Myocyte (in vitro differentiated cells): ENCODE measurements around the gene SIRT7. TPM values are rescaled to one million over a fixed set of nuclear protein-coding genes. Genes with fewer than 3 reads are reported as not detected.
A peak's percentile ranks its signal among the peaks of the same experiment; 100 is the strongest.

Source experiments
- DNase-seq: peaks from one replicate; pipeline ENCODE4 v3.0.0-alpha.2; 2012; ENCODE audit warnings: low read depth
- polyA plus RNA-seq: library from polyadenylated mRNA; unstranded; fragments of >200 nt; gene quantifications from one replicate; pipeline ENCODE4 v1.2.1, GENCODE V29; 2012; ENCODE audit warnings: missing spikeins
- total RNA-seq: library from RNA; depleted of rRNA; stranded (reverse); fragments of >200 nt; gene quantifications from 2 replicates; pipeline ENCODE4 v1.2.3, GENCODE V29; 2014

SIRT7 gene, protein sequence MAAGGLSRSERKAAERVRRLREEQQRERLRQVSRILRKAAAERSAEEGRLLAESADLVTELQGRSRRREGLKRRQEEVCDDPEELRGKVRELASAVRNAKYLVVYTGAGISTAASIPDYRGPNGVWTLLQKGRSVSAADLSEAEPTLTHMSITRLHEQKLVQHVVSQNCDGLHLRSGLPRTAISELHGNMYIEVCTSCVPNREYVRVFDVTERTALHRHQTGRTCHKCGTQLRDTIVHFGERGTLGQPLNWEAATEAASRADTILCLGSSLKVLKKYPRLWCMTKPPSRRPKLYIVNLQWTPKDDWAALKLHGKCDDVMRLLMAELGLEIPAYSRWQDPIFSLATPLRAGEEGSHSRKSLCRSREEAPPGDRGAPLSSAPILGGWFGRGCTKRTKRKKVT
- total RNA-seq = 19.2 and 20.3 TPM in 2 replicates
- polyA plus RNA-seq = 19.5 TPM

DNA sequence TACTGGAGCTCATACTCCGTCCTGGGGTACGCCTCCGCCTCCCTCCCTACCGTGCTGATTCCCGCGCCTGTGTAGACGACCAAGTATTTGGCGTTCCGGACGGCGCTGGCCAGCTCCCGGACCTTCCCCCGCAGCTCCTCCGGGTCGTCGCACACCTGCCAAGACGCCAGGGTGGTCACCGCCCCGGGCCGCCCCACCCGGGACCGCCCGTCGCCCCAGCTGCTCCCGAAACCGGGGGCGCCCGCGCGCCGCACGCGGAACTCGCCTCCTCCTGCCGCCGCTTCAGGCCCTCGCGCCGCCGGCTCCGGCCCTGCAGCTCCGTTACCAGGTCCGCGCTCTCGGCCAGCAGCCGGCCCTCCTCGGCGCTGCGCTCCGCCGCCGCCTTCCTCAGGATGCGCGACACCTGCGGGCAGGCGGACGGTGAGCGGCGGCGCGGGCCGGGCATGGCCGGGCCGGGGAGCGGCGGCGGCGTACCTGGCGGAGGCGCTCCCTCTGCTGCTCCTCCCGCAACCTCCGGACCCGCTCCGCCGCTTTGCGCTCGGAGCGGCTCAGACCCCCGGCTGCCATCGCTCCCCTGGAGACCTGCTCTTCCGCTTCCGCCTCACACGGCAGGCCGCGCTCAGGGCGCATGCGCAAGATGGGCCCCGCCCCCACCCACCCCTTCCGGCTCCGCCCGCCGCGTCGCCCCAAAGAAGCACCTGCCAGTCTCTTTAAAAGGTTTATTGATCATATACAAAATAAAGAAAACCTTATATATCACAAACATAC, at the start of gene SIRT7:
TSS of gene SIRT7 (minus strand) at position 612 of the 768 bp plus-strand sequence. CDS start at position 567, 45 bp downstream.
- peak; percentile 77 for DNase-seq

DNA sequence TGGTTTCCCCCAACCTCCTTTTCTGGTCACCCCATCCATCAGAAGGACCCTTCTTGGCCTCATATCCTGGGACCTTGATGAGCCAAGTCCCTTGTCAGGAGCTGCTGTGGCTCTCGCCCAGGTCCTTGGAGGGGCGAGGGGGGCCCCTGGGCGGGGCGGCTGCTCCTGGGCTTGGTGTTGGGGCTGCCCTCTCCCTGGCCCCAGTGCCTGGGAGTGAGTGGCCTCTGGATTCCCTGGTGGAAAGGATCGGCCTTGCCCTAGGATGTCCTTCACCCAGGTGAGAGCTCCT, 49.2 kb upstream of the SIRT7 start:
- DNase-seq = no peak

DNA sequence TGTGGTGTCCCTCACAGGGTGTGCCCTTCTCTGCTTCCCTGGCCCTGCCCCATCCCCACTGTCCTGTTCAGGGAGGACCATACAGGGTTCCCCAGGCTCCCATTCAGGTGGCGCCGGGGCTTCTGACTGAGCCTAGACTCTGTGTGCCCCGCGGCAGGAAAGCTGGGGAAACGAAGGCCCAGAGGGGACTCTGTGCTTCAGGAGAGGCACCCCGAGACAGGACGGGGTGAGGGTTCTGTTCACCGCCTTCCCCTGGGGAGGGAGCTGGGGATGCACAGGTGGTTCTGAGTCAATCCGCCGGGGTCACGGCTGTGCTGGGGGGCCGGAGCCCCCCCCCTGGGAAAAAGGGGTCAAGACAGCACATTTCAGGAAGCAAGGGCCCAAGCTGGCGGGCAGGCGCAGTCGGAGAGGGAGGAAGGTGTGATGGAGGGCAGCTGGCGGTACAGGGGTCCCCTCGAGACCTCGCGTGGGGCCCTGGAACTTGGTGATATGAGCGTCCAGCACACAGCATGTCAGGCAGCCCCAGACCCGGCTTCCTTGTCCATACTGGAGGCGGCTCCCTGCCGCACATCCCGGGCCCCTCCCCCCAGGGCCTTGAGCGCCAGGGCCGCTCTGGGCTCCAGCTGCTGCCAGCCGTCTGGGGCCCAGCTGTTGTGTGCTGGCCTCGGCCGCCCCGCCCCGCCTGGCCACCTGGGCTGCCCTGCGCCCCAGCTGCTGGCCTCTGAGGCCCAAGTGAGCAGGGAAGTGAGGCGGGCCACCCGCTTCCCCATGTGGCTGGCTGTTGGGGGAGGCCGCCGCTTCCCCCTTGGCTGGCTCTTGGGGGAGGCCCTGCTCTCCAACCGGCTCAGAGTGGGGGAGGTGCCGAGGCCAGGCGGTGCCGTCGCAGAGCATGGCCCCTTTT, 48.6 kb upstream of the SIRT7 start:
- DNase-seq = peak; percentile 81

DNA sequence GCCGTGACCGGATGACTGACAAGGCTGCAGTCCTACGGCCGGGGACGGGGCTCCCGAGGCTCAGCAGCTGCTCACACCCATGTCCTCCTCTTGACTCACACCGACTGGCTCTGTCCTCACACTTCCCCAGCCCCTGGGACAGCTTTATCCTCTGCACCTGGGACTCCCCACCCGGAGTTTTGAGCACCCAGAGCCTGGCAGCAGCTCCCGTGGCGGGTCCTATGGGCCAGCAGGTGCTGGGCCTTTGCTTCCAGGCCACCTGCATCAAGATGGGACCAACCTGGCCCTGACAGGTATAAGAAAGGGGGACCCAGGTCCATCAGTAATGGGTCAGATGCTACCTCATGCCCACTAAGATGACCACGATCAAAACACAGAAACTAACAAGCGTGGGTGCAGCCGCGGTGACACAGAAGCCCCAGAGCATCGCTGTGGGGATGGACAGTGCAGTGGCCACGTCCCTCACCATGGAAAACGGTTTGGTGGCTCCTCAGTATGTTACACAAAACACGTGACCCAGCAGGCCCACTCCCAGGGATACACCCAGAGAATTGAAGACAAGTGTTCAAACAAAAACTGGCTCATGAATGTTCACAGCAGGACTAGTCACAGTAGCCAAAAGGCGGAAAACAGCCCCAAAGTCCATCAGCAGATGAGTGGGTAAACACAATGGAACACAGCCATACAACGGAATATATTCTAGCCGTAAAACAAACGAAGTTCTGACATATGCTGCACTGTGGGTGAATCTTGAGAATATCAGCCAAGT, 46.3 kb upstream of the SIRT7 start:
- no peak for DNase-seq

DNA sequence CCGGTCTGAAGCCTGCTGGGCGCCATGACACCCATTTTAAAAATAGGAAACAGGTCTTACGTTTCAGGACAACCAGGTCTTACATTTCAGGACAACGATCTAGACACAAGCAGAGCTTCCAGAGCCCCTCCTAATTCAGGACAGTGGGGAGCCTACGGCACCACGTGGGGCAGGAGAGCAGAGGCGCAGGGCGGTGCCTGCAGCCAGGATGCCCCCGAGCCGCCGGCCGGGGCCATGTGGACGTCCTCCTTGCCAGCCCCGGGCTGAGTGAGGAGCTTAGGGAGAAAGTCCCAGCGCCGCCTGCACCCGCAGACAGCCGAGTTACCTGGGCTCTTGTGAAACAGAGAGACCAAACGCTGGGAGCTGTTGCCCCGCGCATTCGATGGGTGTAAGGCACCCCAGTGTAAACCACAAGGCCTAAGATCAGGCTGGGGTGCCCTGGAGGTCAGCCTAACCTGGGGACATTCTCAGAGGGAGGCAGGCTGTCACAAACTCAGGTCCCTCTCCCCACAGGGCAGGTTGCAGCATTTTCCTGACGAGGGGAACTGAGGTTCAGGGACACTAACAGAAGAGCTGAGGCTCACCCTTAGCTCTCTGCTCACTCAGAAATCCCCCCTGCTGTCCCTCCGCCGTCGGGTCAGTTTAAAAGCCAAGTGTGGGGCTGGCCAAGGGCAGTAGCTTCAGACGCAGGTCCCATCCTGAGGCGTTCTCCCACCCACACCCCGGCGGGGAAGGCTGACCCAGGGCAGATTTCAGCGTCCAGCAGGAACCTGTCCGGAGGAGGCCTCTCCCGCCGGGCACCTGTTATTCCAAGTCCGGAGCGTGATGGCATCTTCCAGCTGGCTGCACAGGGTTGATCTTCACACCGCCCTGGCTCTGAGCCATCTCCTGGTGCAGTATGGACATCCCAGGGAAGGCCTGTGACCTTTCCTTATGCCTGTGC, 44.8 kb upstream of the SIRT7 start:
- DNase-seq = no peak

DNA sequence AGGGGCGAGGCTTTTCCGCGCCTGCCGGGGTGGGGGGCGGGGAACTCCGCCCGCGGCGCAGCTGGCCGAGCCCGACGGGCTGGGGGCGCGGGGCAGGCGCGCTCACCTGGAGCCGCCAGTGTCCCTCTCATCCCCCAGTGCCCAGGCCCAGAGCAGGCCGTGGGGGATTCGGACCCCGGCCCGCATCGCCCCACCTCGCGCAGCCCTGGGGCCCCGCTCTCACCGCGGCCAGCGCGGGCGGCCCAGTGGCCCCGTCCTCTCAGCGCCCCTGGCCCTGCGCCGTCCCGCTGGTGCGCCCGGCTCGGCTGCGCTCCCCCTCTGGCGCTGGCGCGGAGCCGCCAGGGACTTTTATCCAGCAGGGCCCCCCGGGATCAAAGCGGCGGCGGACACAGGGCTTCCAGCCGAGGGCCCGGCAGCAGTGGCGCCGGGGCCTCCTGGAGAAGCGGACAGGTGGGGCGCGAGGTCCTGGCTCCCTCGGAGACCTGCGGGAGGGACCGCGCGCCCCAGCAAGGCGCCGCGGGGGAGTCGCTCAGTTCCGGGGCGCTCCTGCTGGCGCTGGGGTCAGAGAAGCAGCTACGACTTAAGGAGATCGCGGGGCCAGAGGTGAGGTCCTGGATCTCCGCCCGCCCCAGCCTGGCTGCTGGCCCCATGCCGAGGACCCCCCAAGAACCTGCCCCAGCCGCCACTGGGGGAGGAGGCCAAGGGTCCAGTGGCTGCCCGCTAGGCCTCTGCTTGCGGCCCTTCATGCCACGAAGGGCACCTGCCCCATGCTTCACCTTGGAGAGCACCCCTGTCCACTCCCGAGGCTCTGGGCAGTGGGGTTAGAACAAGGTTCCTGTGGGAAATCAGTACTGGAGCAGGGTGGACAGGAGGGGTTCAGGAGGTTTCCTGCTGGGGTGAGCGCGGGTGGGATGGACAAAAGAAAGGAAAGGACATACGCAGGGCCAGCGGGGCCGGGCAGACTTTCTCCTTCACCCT, 43.8 kb upstream of the SIRT7 start:
- DNase-seq = no peak

DNA sequence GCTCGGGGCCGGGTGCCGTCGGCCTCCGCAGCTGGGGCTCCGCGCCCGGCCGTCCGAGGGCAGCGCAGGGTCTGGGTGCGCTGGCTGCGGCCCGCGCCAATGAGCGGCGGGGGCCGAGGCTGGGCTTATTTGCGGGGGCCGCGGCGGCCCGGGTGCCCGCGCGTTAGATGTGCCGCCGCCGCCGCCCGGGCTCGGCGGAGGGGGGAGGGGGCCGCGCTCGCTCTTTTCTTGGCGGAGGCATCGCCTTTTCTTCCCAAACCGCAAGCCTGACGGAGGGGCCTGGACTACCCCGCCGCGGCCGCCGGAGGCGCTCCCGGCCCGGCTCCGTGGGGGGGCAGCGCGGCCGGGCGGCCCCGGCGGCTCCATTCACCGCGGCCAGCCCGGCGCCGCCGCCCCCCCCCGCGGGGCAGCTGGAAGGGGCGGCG, 43.1 kb upstream of the SIRT7 start, which contains the start of gene NOTUM:
TSS of gene NOTUM (minus strand) at position 101 of the 425 bp plus-strand sequence. CDS start 278 bp downstream, outside the sequence.
- peak; percentile 36 for DNase-seq

DNA sequence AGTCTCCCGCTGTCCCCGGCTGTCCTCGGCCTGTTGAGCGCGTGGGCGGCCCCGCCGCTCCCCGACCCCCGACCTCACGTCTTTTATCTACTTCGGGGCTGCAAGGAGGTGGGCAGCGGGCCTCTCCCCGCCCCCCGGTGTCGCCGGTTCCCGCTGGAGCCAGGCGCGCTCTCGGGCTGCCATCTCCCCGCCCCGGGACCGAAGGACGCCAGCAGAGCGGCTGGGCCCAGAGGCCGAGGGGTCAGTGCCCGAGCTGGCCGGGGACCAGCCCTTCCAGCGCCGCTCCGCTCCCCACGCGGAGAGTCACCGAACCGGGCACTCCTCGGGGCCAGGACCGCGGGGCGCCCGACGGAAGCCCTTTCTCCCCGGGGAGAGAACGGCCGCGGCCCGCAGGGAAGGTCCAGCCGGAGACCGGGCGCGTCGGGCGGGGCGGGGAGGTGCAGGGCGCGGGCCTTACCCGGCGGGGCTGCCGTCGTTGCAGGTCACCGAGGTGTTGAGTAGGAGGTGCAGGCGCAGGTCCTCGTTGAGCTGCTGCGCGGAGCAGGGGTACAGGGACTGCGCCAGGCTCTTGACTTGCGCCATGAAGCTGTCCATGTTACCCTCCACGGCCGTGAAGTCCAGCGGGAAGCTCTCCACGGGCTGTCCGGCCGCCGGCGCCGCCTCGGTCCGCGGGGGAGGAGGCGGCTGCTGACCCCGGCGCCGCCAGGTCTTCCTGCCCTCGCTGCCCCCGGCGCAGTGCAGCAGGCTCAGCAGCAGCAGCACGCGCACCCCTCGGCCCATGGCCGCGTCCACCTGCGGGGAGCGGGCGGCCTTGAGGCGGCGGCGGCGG, 42.4 kb upstream of the SIRT7 start:
- DNase-seq = no peak

DNA sequence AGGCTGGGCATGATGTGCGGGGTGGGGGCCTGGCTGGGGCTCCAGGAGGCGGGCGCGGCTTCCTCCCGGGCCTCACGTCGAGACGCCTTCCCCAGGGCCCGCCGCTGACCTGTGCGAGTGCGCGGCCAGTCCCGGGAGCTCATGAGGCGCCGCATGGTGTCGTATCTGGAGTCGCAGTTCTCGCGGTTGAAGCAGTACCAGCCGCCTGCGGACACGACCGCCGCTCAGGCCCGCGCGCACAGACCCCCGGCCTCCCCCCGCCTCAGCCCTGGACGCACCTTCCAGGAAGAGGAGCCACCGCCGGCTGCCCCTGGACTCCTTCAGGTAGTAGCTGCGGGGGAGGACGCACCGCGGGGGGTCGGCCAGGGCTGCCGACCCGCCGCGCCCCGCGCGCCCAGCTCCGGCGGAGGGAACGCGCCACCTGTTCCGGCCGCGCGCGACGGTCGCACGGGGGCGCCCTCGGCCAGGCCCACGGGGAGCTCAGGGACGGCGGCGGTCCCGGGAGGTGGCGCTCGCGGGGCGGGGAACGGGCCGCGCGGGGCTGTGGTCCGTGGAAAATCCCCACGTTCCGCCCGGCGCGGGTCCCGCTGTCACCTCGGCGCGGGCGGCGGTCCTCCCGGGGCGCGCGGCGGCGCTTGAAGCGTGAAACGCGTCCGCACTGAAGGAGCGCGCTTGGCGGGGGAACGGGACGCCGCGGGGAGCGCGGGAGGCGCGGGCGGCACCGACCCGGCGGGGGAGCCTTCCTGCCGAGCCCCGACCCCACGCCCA, 41.6 kb upstream of the SIRT7 start:
- DNase-seq = peak; percentile 60

DNA sequence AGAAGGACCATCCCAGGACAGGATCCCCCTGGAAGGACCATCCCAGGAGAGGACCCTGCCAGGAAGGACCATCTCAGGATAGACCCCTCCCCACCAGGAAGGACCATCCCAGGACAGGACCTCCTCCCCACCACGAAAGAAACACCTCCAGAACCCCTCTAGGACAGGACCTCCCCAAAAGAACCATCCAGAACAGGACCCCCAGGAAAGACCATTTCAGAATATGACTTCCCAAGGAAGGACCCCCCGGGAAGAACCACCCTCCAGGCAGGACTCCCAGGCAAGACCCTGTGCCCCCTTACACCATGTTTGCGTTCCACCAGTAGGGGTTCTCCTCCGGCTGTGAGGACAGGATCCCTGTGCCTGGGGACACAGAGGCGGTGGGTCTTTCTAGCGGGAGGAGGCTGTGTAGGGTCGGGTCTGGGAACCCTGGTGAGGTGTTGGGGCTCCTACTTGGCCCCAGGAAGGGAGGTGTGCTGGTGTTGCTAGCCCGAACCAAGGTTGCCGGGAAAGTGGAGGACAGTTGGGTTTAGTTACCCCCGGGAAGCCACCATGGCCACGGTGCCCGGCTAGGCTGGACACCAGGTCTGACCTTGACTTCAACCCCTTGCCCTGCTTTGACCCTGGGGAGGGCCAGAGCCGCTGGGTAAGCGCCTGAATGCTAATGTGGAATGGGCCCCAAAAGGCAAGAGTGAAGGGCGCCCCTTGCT, 40.8 kb upstream of the SIRT7 start:
- no peak for DNase-seq

DNA sequence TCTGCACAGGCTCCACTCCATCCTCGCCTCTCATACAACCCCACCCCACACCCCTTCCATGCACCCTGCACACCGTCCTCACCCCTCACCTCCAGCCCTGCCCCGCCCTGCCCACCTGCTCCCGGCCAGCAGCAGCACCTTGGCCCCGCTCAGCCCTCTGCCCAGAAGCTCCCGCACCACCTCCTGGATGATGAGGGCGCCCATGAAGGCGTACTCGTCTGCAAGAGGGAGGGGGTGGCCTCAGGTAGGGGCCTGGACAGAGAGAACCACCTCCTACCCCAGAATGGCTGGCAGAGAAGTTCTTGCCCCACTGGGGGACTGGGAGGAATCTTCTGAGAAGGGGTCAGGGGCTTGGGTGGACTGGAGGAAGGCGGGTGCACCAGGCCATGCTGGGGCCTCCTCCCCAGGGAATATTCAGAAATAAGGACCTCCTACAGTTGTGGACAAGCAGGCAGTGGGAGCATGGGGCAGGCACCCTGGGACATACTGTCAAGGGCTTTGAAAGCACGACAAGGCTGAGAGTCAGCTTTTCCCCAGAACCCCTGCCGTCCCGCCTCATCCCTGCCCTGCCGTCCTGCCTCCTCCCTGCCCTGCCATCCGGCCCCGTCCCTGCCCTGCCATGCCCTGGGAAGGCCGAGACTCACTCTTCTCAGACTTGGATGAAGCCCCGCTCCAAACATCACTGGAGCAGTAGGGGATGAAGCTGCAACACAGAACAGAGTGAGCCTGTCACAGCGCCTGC, 39.9 kb upstream of the SIRT7 start:
- no peak for DNase-seq

DNA sequence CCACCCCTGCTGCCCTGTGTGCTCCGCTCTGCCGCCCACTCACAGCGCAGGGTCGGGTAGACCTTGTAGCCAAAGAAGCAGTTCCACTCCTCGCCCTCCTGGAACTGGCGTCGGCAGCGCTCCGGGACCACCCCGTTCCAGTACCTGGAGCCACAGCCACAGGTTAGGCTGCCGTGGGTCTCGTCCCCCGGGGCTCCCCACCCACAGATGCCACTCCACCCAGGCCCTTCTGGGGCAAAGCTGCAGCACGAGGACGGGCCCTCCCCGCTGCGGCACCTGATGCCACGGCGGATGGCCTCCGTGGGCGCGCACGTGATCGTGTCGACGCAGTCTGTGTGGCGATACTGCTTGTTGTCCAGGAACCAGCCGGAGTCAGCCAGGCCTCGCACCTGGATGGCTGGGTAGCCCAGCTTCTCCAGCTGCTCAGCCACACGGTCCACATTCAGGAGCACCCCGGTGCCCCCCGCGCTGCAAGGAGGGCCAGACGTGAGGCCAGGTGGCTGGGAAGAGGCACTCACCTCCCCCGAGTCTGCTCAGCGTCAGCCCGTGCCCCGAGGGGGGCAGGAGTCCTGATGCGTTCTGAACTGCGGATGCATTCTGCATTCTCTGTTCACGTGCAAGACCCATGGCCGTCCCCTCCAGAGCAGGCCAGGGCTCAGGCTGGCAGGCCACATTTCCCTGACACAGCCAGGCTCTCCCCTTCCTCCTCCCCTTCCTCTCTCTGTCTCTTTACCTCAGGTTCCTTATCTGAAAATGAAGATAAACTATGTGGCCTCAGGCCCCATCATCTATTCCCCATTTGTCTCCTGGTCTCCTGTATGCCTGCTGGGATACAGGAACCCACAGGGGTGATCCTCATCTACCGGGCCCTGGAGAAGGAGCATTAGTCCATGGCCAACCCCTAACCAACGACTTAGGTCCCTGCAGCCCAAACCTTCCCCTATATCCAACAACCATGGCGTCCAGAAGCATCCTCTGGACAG, 38.9 kb upstream of the SIRT7 start:
- DNase-seq = no peak

DNA sequence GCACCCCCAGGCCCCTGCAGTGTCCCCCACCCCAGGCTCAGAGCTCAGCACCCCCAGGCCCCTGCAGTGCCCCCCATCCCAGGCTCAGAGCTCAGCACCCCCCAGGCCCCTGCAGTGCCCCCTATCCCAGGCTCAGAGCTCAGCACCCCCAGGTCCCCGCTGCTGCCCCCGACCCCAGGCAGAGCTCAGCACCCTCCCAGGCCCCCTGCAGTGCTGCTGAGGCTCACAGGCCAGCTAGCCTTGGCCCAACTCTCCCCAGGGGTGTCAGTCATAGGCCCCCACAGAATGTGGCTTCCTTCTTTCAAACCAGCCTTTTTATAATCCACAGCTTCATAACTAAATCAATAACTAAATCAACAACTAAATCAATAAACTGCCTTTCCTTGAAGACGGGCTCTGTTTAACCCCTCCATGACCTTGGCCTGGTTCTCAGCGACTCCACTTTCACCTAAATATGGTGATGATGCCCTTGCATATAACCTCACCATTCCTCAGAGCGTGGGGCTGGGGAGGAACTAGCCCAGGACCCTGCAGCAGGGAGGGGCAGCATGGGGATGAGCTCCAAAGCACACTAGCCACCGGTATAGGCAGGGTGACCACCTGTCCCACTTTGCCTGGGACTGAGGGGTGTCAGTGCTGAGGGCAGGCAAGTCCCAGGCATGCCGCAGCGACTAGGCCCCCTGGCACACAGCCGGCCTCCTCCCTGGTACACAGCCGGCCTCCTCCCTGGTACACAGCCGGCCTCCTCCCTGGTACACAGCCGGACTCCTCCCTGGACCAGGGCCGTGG, 38.0 kb upstream of the SIRT7 start:
- no peak for DNase-seq
